Measurements from ENCODE around the gene MAPK8IP3. TPM values are rescaled to one million over a fixed set of nuclear protein-coding genes. Genes with fewer than 3 reads are reported as not detected.

MAPK8IP3 gene
- total RNA-seq, 1 experiment from 2014 or later = 41.1 TPM

- no TSS peak for BruUV-seq (replicated peaks)
- no peaks in the 10 kb centered on the region for H3K79me2 ChIP-seq (ENCODE audit: low read length)
- no peak overlapping the region for H3K4me2 ChIP-seq (ENCODE audit: low read length)
- H3K36me3 ChIP-seq (ENCODE audit: low read depth, low read length) = no peaks in the 10 kb centered on the region
- no peaks in the 10 kb centered on the region for H3F3A ChIP-seq (ENCODE audit: low read length, unreplicated experiment)
- POLR2A ChIA-PET (ENCODE audit: unreplicated experiment) = no interaction called here
- no peaks in the 10 kb centered on the region for H4K20me1 ChIP-seq (ENCODE audit: low read length)
- H3K27me3 ChIP-seq (ENCODE audit: low read length) = no peaks in the 10 kb centered on the region
- CTCF ChIA-PET = no interaction called here
- H2AFZ ChIP-seq (ENCODE audit: low read length) = no peak overlapping the region
- H3K27ac ChIP-seq (ENCODE audit: low read length) = no peak overlapping the region
- no peak overlapping the region for H3K4me3 ChIP-seq (ENCODE audit: low read length)
- H3K9me2 ChIP-seq (replicated peaks; ENCODE audit: low read length) = no peaks in the 10 kb centered on the region
- H3K9me3 ChIP-seq (ENCODE audit: low read length) = no peaks in the 10 kb centered on the region
- intact Hi-C loops (cut with micrococcal nuclease) = no loop called here
- H3K9ac ChIP-seq (ENCODE audit: low read length) = no peak overlapping the region
- DNase-seq (no peak), ATAC-seq (no peak)
- TF ChIP-seq, protein P1, sequence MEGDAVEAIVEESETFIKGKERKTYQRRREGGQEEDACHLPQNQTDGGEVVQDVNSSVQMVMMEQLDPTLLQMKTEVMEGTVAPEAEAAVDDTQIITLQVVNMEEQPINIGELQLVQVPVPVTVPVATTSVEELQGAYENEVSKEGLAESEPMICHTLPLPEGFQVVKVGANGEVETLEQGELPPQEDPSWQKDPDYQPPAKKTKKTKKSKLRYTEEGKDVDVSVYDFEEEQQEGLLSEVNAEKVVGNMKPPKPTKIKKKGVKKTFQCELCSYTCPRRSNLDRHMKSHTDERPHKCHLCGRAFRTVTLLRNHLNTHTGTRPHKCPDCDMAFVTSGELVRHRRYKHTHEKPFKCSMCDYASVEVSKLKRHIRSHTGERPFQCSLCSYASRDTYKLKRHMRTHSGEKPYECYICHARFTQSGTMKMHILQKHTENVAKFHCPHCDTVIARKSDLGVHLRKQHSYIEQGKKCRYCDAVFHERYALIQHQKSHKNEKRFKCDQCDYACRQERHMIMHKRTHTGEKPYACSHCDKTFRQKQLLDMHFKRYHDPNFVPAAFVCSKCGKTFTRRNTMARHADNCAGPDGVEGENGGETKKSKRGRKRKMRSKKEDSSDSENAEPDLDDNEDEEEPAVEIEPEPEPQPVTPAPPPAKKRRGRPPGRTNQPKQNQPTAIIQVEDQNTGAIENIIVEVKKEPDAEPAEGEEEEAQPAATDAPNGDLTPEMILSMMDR (conservative IDR thresholded peaks at IDR 0.05; ENCODE audit: low read depth, low read length) = no peak
- no peak for TF ChIP-seq EZH2phosphoT487 (IDR thresholded peaks at IDR 0.05; ENCODE audit: borderline replicate concordance, low read length)
- no peak for TF ChIP-seq EZH2 (IDR thresholded peaks at IDR 0.05; ENCODE audit: low read length, unreplicated experiment)
- H3K4me1 ChIP-seq (ENCODE audit: insufficient read depth, low read length) = no peaks in the 10 kb centered on the region
These were observed 40.7 kb downstream of the MAPK8IP3 start for GRCh38 chr16:1746693-1747195.

DNA sequence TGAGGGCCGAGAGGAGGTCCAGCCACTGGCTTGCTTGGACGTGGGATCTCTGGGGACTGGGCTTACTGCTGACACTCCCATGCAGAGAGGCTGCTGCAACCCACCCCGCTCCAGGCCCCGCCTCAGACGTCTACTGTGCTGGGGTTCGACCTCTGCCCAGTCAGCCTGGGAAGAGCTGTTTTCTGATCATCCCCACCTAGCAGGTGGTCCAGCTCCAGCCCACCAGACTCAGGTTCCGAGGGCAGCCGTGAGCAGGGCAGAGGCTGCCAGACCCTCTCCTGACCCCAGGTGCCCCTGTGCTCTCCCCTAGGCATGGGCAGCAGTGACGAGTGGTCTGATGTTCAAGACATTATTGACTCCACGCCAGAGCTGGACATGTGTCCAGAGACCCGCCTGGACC lies 41.9 kb downstream of the MAPK8IP3 start:
- TF ChIP-seq, protein P1 (conservative IDR thresholded peaks at IDR 0.05; ENCODE audit: low read depth, low read length) = no peak
- TF ChIP-seq EZH2 (IDR thresholded peaks at IDR 0.05; ENCODE audit: low read length, unreplicated experiment) (no peak), EZH2phosphoT487 (IDR thresholded peaks at IDR 0.05; ENCODE audit: borderline replicate concordance, low read length) (no peak)
- Histone ChIP-seq H3K9me2 (replicated peaks; ENCODE audit: low read length) (no peaks in the 10 kb centered on the region), H3K79me2 (ENCODE audit: low read length) (no peaks in the 10 kb centered on the region), H3K9me3 (ENCODE audit: low read length) (no peaks in the 10 kb centered on the region), H2AFZ (ENCODE audit: low read length) (no peak overlapping the region), H3K9ac (ENCODE audit: low read length) (no peak overlapping the region), H3K4me3 (ENCODE audit: low read length) (no peak overlapping the region), H3K4me1 (ENCODE audit: insufficient read depth, low read length) (no peaks in the 10 kb centered on the region), H3K36me3 (ENCODE audit: low read depth, low read length) (no peaks in the 10 kb centered on the region), H4K20me1 (ENCODE audit: low read length) (no peaks in the 10 kb centered on the region), H3K27ac (ENCODE audit: low read length) (no peak overlapping the region), H3F3A (ENCODE audit: low read length, unreplicated experiment) (no peaks in the 10 kb centered on the region), H3K4me2 (ENCODE audit: low read length) (no peak overlapping the region), H3K27me3 (ENCODE audit: low read length) (no peaks in the 10 kb centered on the region)
- no TSS peak for BruUV-seq (replicated peaks)
- ChIA-PET POLR2A (ENCODE audit: unreplicated experiment) (no interaction called here), CTCF (no interaction called here)
- intact Hi-C loops (cut with micrococcal nuclease) = no loop called here
- ATAC-seq (no peak), DNase-seq (no peak)

GRCh38 chr16:1749152-1750117 lies 43.4 kb downstream of the MAPK8IP3 start:
- DNase-seq (no peak), ATAC-seq (no peak)
- no peaks in the 10 kb centered on the region for H3K9me3 ChIP-seq (ENCODE audit: low read length)
- H4K20me1 ChIP-seq (ENCODE audit: low read length) = no peaks in the 10 kb centered on the region
- ChIA-PET POLR2A (ENCODE audit: unreplicated experiment) (no interaction called here), CTCF (no interaction called here)
- BruUV-seq (replicated peaks) = no TSS peak
- no peaks in the 10 kb centered on the region for H3F3A ChIP-seq (ENCODE audit: low read length, unreplicated experiment)
- no peaks in the 10 kb centered on the region for H3K27me3 ChIP-seq (ENCODE audit: low read length)
- no peaks in the 10 kb centered on the region for H3K9me2 ChIP-seq (replicated peaks; ENCODE audit: low read length)
- no peaks in the 10 kb centered on the region for H3K4me1 ChIP-seq (ENCODE audit: insufficient read depth, low read length)
- intact Hi-C loops (cut with micrococcal nuclease) = no loop called here
- no peak overlapping the region for H3K27ac ChIP-seq (ENCODE audit: low read length)
- TF ChIP-seq, protein P1 (conservative IDR thresholded peaks at IDR 0.05; ENCODE audit: low read depth, low read length) = no peak
- TF ChIP-seq EZH2phosphoT487 (IDR thresholded peaks at IDR 0.05; ENCODE audit: borderline replicate concordance, low read length) (no peak), EZH2 (IDR thresholded peaks at IDR 0.05; ENCODE audit: low read length, unreplicated experiment) (no peak)
- H3K4me3 ChIP-seq (ENCODE audit: low read length) = no peak overlapping the region
- H3K79me2 ChIP-seq (ENCODE audit: low read length) = no peaks in the 10 kb centered on the region
- H2AFZ ChIP-seq (ENCODE audit: low read length) = no peak overlapping the region
- no peaks in the 10 kb centered on the region for H3K36me3 ChIP-seq (ENCODE audit: low read depth, low read length)
- no peak overlapping the region for H3K9ac ChIP-seq (ENCODE audit: low read length)
- H3K4me2 ChIP-seq (ENCODE audit: low read length) = no peak overlapping the region
